Effector memory CD4-positive, alpha-beta T cell (primary cell): ENCODE results near the gene CMC4.

Experiments used
- DNase-seq, 3 donors: peaks; one replicate each; pipeline ENCODE4 v3.0.0-alpha.2; 2020
- H3K27ac ChIP-seq: 2 replicates; pipeline ENCODE4 v1.7.0; 2013; ENCODE audit warnings: mild to moderate bottlenecking, low read length, moderate library complexity; ENCODE audit not compliant: insufficient read depth, poor library complexity, severe bottlenecking
- H3K27me3 ChIP-seq: replicated peaks from 2 replicates; pipeline ENCODE4 v1.7.0; 2013; ENCODE audit warnings: mild to moderate bottlenecking, low read length; ENCODE audit not compliant: insufficient read depth, control insufficient read depth, poor library complexity, severe bottlenecking
- H3K36me3 ChIP-seq: 2 replicates; pipeline ENCODE4 v1.7.0; 2013; ENCODE audit warnings: mild to moderate bottlenecking, low read length, moderate library complexity; ENCODE audit not compliant: control insufficient read depth, insufficient read depth
- H3K4me1 ChIP-seq: 2 replicates; pipeline ENCODE4 v1.7.0; 2013; ENCODE audit warnings: low read length, mild to moderate bottlenecking; ENCODE audit not compliant: control insufficient read depth, insufficient read depth, poor library complexity, severe bottlenecking
- H3K4me3 ChIP-seq: 2 replicates; pipeline ENCODE4 v1.7.0; 2013; ENCODE audit warnings: low read length, low read depth, mild to moderate bottlenecking; ENCODE audit not compliant: insufficient read depth, poor library complexity, severe bottlenecking
- H3K9me3 ChIP-seq: 2 replicates; pipeline ENCODE4 v1.7.0; 2013; ENCODE audit warnings: mild to moderate bottlenecking, low read length, moderate library complexity; ENCODE audit not compliant: control insufficient read depth
- total RNA-seq, 3 donors: gene quantifications; one replicate each; lab custom pipeline; 2026; lab: John Stamatoyannopoulos, UW

The CMC4 gene
- total RNA-seq: 0 reads per million in 3 donors

GRCh38 chrX:155070975-155071693 is at the start of gene CMC4, which contains the start of the genes BRCC3 and MTCP1:
TSS of gene CMC4 (minus strand) at chrX:155071136. CDS start at chrX:155064023, 7,113 bp downstream.
TSS of gene BRCC3 (plus strand) at chrX:155071508. CDS start at chrX:155071528, 20 bp downstream.
TSS of gene MTCP1 (minus strand) at chrX:155071136. CDS start at chrX:155066010, 5,126 bp downstream.
- DNase-seq: peak; percentile 64 to 71 (median 66)
- Histone ChIP-seq H3K27me3 (no peaks in the 10 kb centered on the region), H3K27ac (peak within 1 kb of the TSS; percentile 76), H3K4me3 (peak within 1 kb of the TSS; percentile 64), H3K36me3 (peaks cover 8% of the 10 kb centered on the region), H3K9me3 (no peaks in the 10 kb centered on the region), H3K4me1 (peaks cover 3% of the 10 kb centered on the region)

GRCh38 chrX:155115174-155115819 is 44.4 kb upstream of the CMC4 start:
- no peak overlapping the region for H3K4me3 ChIP-seq
- no peaks in the 10 kb centered on the region for H3K36me3 ChIP-seq
- no peaks in the 10 kb centered on the region for H3K9me3 ChIP-seq
- H3K4me1 ChIP-seq: no peaks in the 10 kb centered on the region
- DNase-seq: no peak
- no peaks in the 10 kb centered on the region for H3K27me3 ChIP-seq
- H3K27ac ChIP-seq: no peak overlapping the region

GRCh38 chrX:155113097-155113496 is 42.2 kb upstream of the CMC4 start:
- Histone ChIP-seq H3K9me3 (no peaks in the 10 kb centered on the region), H3K4me1 (no peaks in the 10 kb centered on the region), H3K27me3 (no peaks in the 10 kb centered on the region), H3K27ac (no peak overlapping the region), H3K36me3 (no peaks in the 10 kb centered on the region), H3K4me3 (no peak overlapping the region)
- no peak for DNase-seq

GRCh38 chrX:155112171-155112570 is 41.2 kb upstream of the CMC4 start:
- Histone ChIP-seq H3K36me3 (no peaks in the 10 kb centered on the region), H3K9me3 (no peaks in the 10 kb centered on the region), H3K27me3 (no peaks in the 10 kb centered on the region), H3K4me1 (no peaks in the 10 kb centered on the region), H3K4me3 (no peak overlapping the region), H3K27ac (no peak overlapping the region)
- DNase-seq: no peak

- no peak overlapping the region for H3K27ac ChIP-seq
- no peaks in the 10 kb centered on the region for H3K36me3 ChIP-seq
These were observed 37.5 kb upstream of the CMC4 start for GRCh38 chrX:155108427-155108826.

GRCh38 chrX:155105919-155106318 is 35.0 kb upstream of the CMC4 start:
- Histone ChIP-seq H3K4me3 (no peak overlapping the region), H3K27ac (no peak overlapping the region), H3K27me3 (no peaks in the 10 kb centered on the region), H3K36me3 (no peaks in the 10 kb centered on the region), H3K9me3 (no peaks in the 10 kb centered on the region), H3K4me1 (no peaks in the 10 kb centered on the region)
- DNase-seq: no peak

More at GRCh38 chrX:155108427-155108826, 37.5 kb upstream of the CMC4 start:
- Histone ChIP-seq H3K9me3 (no peaks in the 10 kb centered on the region), H3K4me3 (no peak overlapping the region), H3K4me1 (no peaks in the 10 kb centered on the region), H3K27me3 (no peaks in the 10 kb centered on the region)
- no peak for DNase-seq

- H3K27me3 ChIP-seq: no peaks in the 10 kb centered on the region
- no peaks in the 10 kb centered on the region for H3K9me3 ChIP-seq
- H3K36me3 ChIP-seq: no peaks in the 10 kb centered on the region
- H3K4me3 ChIP-seq: no peak overlapping the region
- H3K4me1 ChIP-seq: no peaks in the 10 kb centered on the region
- no peak for DNase-seq
- no peak overlapping the region for H3K27ac ChIP-seq
These were observed 23.6 kb upstream of the CMC4 start for GRCh38 chrX:155094468-155095061.

- no peak for DNase-seq
- H3K4me1 ChIP-seq: no peaks in the 10 kb centered on the region
- no peaks in the 10 kb centered on the region for H3K36me3 ChIP-seq
- H3K27me3 ChIP-seq: no peaks in the 10 kb centered on the region
- no peaks in the 10 kb centered on the region for H3K9me3 ChIP-seq
- no peak overlapping the region for H3K27ac ChIP-seq
- H3K4me3 ChIP-seq: no peak overlapping the region
These were observed 16.2 kb upstream of the CMC4 start for GRCh38 chrX:155086961-155087735.

GRCh38 chrX:155086202-155086840 is 15.4 kb upstream of the CMC4 start:
- no peaks in the 10 kb centered on the region for H3K4me1 ChIP-seq
- H3K27ac ChIP-seq: no peak overlapping the region
- no peaks in the 10 kb centered on the region for H3K9me3 ChIP-seq
- H3K36me3 ChIP-seq: no peaks in the 10 kb centered on the region
- no peak overlapping the region for H3K4me3 ChIP-seq
- peak in 1 of 3 donors; percentile 23 for DNase-seq
- H3K27me3 ChIP-seq: no peaks in the 10 kb centered on the region
